Measurements from ENCODE around the gene BACH2.

GRCh38 chr6:90202156-90202555 lies 94.5 kb downstream of the BACH2 start:
- TF ChIP-seq SP1 (IDR thresholded peaks at IDR 0.05; ENCODE audit: low read depth, low read length): no peak
- TF ChIP-seq POLR2A (IDR thresholded peaks at IDR 0.05; ENCODE audit: control extremely low read depth in 1 of 2, low read depth in 2 of 2, low read length in 2 of 2): no peak
- TF ChIP-seq CTCF (IDR thresholded peaks at IDR 0.05; ENCODE audit: control extremely low read depth in 1 of 3, insufficient read depth in 1 of 3, low read depth in 1 of 3, low read length in 3 of 3): no peak
- no peak for TF ChIP-seq HDAC2 (IDR thresholded peaks at IDR 0.05; ENCODE audit: borderline replicate concordance in 1 of 2, low read depth in 2 of 2, low read length in 2 of 2)
- no peak for TF ChIP-seq EZH2 (IDR thresholded peaks at IDR 0.05; ENCODE audit: low read depth, low read length, severe bottlenecking)
- TF ChIP-seq JUND (IDR thresholded peaks at IDR 0.05; ENCODE audit: low read length): no peak
- no peak for TF ChIP-seq ATF2 (IDR thresholded peaks at IDR 0.05; ENCODE audit: low read length)
- TF ChIP-seq CHD2 (IDR thresholded peaks at IDR 0.05; ENCODE audit: low read length): no peak
- TF ChIP-seq BRCA1 (IDR thresholded peaks at IDR 0.05; ENCODE audit: low read depth, low read length): no peak
